Keratinocyte (primary cell): ENCODE measurements around the gene OR51L1. TPM values are rescaled to one million over a fixed set of nuclear protein-coding genes. Genes with fewer than 3 reads are reported as not detected.

ENCODE experiments used
- DNase-seq: peaks from one replicate; pipeline ENCODE4 v3.0.0-alpha.2; 2011; ENCODE audit warnings: low read depth, missing footprints, low spot score
- FAIRE-seq: peaks from 2 replicates; lab custom pipeline; 2011; peaks lifted over from hg19 to GRCh38; lab: Jason Lieb, UNC
- H2AFZ ChIP-seq: 2 replicates; pipeline ENCODE4 v1.6.0; 2012; ENCODE audit warnings: low read length, control low read depth, inconsistent platforms; ENCODE audit not compliant: control insufficient read depth
- H3K27ac ChIP-seq: 2 replicates; pipeline ENCODE4 v1.5.1; 2011; ENCODE audit warnings: low read length; ENCODE audit not compliant: control insufficient read depth, insufficient read depth
- H3K27me3 ChIP-seq: 3 replicates; pipeline ENCODE4 v1.6.0; 2011; ENCODE audit warnings: low read length; ENCODE audit not compliant: control insufficient read depth, insufficient read depth; ENCODE audit errors: extremely low read depth
- H3K36me3 ChIP-seq, 2 experiments: 2 replicates in 1 of 2; 3 replicates in 1 of 2; pipeline ENCODE4 v1.5.1; 2011; ENCODE audit warnings: low read length in 2 of 2, mild to moderate bottlenecking in 1 of 2; ENCODE audit not compliant: control insufficient read depth in 2 of 2, insufficient read depth in 2 of 2; ENCODE audit errors: extremely low read depth in 1 of 2
- H3K4me1 ChIP-seq: 3 replicates; pipeline ENCODE4 v1.5.1; 2011; ENCODE audit warnings: low read length; ENCODE audit not compliant: control insufficient read depth, insufficient read depth; ENCODE audit errors: extremely low read depth
- H3K4me2 ChIP-seq: 3 replicates; pipeline ENCODE4 v1.6.0; 2011; ENCODE audit warnings: low read depth, low read length; ENCODE audit not compliant: control insufficient read depth, insufficient read depth; ENCODE audit errors: extremely low read depth
- H3K4me3 ChIP-seq, 3 experiments: fragments of 200-600 bp in 1 of 3; sonication (generic) in 1 of 3; 2 replicates in 2 of 3; 3 replicates in 1 of 3; pipeline ENCODE4 v1.5.1; 2011 to 2016; ENCODE audit warnings: low read length in 3 of 3, mild to moderate bottlenecking in 3 of 3, control low read depth in 2 of 3, inconsistent platforms in 1 of 3, low read depth in 1 of 3, mixed read lengths in 1 of 3, mixed run types in 1 of 3, moderate library complexity in 1 of 3; ENCODE audit not compliant: control insufficient read depth in 2 of 3, insufficient read depth in 2 of 3; ENCODE audit errors: extremely low read depth in 1 of 3
- H3K79me2 ChIP-seq: 2 replicates; pipeline ENCODE4 v1.6.0; 2012; ENCODE audit warnings: low read length; ENCODE audit not compliant: control insufficient read depth, insufficient read depth
- H3K9ac ChIP-seq: 3 replicates; pipeline ENCODE4 v1.6.0; 2011; ENCODE audit warnings: low read length; ENCODE audit not compliant: control insufficient read depth, insufficient read depth; ENCODE audit errors: extremely low read depth
- H3K9me1 ChIP-seq: 3 replicates; pipeline ENCODE4 v1.6.0; 2011; ENCODE audit warnings: low read length; ENCODE audit not compliant: control insufficient read depth, insufficient read depth; ENCODE audit errors: extremely low read depth
- H3K9me3 ChIP-seq: 2 replicates; pipeline ENCODE4 v1.5.1; 2012; ENCODE audit warnings: low read depth, low read length; ENCODE audit not compliant: control insufficient read depth
- H4K20me1 ChIP-seq: 3 replicates; pipeline ENCODE4 v1.6.0; 2011; ENCODE audit warnings: low read length; ENCODE audit not compliant: control insufficient read depth, insufficient read depth; ENCODE audit errors: extremely low read depth
- CTCF ChIP-seq, 3 experiments: IDR thresholded peaks in 1 of 3; conservative IDR thresholded peaks in 1 of 3; optimal IDR thresholded peaks in 1 of 3; 2 replicates in 2 of 3; 3 replicates in 1 of 3; pipeline versions ENCODE3 to v1.5.1; 2011; ENCODE audit warnings: low read length in 3 of 3, mild to moderate bottlenecking in 3 of 3, moderate library complexity in 2 of 3, control low read depth in 1 of 3, inconsistent platforms in 1 of 3; ENCODE audit not compliant: insufficient read depth in 2 of 3; ENCODE audit errors: extremely low read depth in 1 of 3
- EZH2 ChIP-seq: IDR thresholded peaks from one replicate; pipeline ENCODE4 v1.6.1; 2012; ENCODE audit warnings: inconsistent platforms, mild to moderate bottlenecking, low read length, moderate library complexity
- dilution Hi-C: fragments of 300-500 bp; cut with MboI; formaldehyde crosslinking; loops from one replicate; pipeline ENCODE4 v1.7.0; 2020; ENCODE audit warnings: low sequenced_read_pairs; ENCODE audit not compliant: extremely low pct_ligation_motif_present
- polyA plus RNA-seq, 5 experiments: library from polyadenylated mRNA; depleted of rRNA in 3 of 5; stranded (reverse) in 3 of 5; stranded (forward) in 1 of 5; unstranded in 1 of 5; fragments of >200 nt; gene quantifications; 1 replicate in 1 of 5; 2 replicates in 3 of 5; 3 replicates in 1 of 5; pipeline versions ENCODE4 v1.2.1 to v1.2.3, GENCODE V29; 2011 to 2012; ENCODE audit warnings: missing spikeins in 2 of 5, low read depth in 1 of 5, low replicate concordance in 1 of 5

Gene OR51L1
- polyA plus RNA-seq, 1 donor (not counting 4 experiments of a cell fraction or from before 2014, with no cell fraction given), result not detected

GRCh38 chr11:5011254-5011653 lies 16.6 kb downstream of the OR51L1 start:
- H3K27ac ChIP-seq, result no peak overlapping the region
- TF ChIP-seq EZH2, result no peak
- TF ChIP-seq CTCF (optimal IDR thresholded peaks at IDR 0.05 in 1 of 3, IDR thresholded peaks at IDR 0.05 in 1 of 3, conservative IDR thresholded peaks at IDR 0.05 in 1 of 3; ENCODE audit: extremely low read depth in 1 of 3, insufficient read depth in 2 of 3, low read length in 3 of 3), result no peak
- no peaks in the 10 kb centered on the region for H3K79me2 ChIP-seq
- FAIRE-seq (no peak), DNase-seq (no peak)
- no peak overlapping the region for H2AFZ ChIP-seq
- H3K4me2 ChIP-seq, result no peak overlapping the region
- no peaks in the 10 kb centered on the region for H3K27me3 ChIP-seq
- no peak overlapping the region for H3K9ac ChIP-seq
- dilution Hi-C loops, result no loop called here
- no peaks in the 10 kb centered on the region for H3K4me1 ChIP-seq
- no peak overlapping the region for H3K4me3 ChIP-seq
- no peaks in the 10 kb centered on the region for H3K9me1 ChIP-seq
- no peaks in the 10 kb centered on the region for H3K9me3 ChIP-seq
- H3K36me3 ChIP-seq, result no peaks in the 10 kb centered on the region
- no peaks in the 10 kb centered on the region for H4K20me1 ChIP-seq

GRCh38 chr11:5013012-5013411 lies 18.4 kb downstream of the OR51L1 start:
- FAIRE-seq (no peak), DNase-seq (no peak)
- H3K27me3 ChIP-seq, result no peaks in the 10 kb centered on the region
- no peak overlapping the region for H2AFZ ChIP-seq
- no peak overlapping the region for H3K4me2 ChIP-seq
- H4K20me1 ChIP-seq, result no peaks in the 10 kb centered on the region
- no peaks in the 10 kb centered on the region for H3K36me3 ChIP-seq
- no peaks in the 10 kb centered on the region for H3K4me1 ChIP-seq
- H3K4me3 ChIP-seq, result no peak overlapping the region
- H3K27ac ChIP-seq, result no peak overlapping the region
- TF ChIP-seq EZH2 (no peak), CTCF (optimal IDR thresholded peaks at IDR 0.05 in 1 of 3, IDR thresholded peaks at IDR 0.05 in 1 of 3, conservative IDR thresholded peaks at IDR 0.05 in 1 of 3; ENCODE audit: extremely low read depth in 1 of 3, insufficient read depth in 2 of 3, low read length in 3 of 3) (no peak)
- no peaks in the 10 kb centered on the region for H3K9me3 ChIP-seq
- H3K9ac ChIP-seq, result no peak overlapping the region
- H3K9me1 ChIP-seq, result no peaks in the 10 kb centered on the region
- dilution Hi-C loops, result no loop called here
- H3K79me2 ChIP-seq, result no peaks in the 10 kb centered on the region
